SW 1271 (cell line): ENCODE measurements around the gene MAPK4.

Source experiments
- DNase-seq, 2 experiments: peaks; one replicate each; lab custom pipeline; 2025; lab: John Stamatoyannopoulos, UW

The MAPK4 gene

DNA sequence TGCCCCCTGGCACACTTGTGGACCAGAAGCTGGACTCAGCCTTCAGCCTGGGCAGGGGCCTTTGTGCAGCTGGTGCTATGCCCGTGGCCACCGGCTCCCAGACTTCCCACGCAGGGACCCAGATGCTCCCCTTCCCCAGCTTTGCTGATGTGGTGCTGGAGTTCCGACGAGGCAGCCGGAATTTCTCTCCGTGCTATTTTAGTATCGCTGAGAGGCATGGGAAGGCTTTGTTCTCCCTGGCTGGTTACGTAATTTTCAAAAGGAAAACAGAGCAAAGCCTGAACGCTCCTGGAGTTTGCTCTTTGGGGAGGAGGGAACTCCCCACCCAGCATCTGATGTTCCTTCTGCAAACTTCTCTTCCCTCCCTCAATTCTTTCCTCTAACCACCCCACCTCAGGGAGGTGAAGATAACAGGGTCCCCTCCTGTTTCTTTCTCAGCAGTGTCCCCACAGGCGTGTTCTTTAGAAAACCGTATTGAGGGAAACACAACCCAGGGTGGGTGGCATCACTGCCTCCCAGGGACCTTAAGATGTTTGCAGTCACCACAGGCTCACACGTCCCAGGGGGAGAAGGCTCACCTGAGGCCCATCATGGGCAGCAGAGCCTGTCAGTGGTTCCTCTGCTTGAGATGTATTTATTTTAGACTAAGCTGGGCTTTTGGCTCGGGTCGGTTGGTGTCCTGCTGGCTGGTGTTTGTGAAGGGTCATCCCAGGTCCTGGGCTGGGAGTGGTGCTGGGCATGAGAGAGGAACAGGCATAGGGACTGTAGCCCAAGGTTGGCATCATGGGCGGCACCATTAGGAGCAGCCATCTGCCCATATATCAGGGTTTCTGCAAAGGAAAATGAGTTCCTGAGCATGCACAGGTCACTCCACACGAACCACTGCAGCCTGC, 95.0 kb downstream of the MAPK4 start:
- DNase-seq, result no peak

DNA sequence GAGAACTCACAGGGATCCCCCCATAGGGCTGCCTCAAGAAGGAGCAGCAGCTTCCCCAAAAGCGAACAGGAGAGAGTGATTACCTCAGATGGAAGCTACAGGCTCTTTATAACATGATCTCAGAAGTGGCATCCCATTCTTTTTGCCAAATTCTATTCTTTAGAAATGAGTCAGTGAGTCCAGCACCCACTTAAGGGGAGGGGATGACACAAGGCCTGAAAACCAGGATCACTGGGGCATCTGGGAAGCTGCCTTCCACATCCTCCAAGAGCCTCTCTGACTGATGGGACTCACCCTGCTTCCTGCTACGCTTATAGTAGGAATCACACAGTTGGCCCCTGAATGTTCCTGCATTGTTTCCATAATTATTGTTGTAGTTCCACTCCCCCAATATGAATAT, 96.5 kb downstream of the MAPK4 start:
- no peak for DNase-seq

DNA sequence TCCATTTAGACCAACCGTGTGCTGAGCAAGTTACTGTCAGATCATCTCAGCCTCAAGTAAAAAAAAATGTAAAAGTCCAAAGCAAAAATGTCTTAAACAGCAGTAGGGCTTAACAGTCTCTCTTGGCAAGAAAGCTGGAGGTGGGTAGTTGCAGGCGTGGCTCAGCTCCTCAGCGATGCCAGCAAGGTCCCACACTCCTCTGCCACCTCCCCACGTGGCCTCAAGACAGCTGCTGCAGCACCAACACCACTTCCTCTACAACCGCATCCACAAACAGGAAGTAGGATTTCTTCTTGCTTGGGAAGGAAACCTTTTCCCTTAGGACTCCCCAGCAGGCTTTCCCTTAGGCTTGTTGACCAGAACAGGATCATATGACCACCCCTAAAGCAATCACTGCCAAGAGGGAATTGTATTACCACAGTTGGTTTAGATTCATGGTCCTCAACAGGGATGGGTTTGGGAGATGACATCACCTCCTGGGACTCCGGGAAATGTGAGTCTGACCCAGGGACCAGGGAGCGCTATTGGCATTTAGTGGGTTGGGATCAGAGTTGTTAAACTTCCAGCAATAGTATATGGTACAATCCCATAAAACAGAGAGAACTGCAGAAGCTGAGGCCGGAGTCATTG, 97.1 kb downstream of the MAPK4 start:
- no peak for DNase-seq

DNA sequence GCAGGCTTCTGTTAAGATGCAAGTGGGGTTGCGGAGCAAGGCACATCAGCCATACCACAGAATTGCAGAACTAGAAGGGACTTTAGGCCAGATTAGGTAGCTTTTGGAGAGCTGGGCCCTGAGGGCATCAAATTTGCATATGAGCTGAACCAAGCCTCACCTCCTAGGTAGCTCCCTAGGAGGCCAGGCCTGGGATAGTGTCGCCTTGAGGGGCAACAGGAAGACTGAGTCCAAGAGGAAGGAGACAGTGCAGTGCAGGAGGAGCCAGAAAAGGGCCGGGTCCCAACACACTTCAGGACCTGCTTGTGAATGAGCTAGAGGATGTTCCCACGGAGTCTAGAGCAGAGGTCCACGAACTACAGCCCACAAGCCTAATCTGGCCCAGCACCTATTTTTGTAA, 98.7 kb downstream of the MAPK4 start:
- DNase-seq, result no peak

DNA sequence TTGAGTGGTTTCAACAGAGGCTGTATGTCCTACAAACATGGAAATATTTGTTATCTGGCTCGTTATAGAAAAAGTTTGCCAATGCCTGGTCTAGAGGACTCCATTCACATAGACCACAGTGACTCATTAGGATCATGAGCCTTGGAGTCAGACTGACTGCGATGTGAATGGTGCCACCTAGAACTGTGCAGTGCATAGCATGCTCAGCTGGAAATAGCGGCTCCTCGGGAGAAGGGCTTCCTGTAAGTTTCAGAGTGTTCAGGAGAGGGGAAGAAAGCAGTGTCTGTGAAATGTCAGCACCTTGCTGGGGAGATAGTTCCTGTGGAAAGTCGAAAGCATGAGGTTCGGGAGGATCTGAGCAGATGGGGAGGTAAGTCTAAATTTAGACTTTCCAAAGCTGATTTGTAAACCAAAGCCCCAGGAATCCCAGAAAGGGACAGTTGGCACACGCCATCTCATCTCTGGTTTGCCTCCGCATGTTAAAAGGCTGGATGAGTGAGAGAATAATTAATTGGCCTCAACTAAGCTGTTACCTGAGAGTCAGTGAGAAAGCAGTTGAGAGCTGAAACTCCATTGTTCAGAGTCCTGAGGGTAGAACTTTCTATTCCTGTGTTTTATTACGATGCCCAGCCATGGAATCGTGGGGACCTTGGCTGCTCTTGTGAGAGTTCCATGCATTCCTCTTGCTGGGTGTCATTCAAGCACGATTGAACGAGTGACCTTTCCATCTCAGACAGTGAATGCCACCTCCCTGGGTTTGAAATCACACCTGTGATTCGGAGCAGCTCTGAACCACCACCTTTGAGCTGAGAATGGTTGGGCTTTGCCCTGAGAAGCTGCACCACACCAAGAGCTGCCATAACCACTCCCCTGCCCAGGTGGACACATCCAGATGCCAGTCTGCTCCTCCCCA, 99.5 kb downstream of the MAPK4 start:
- no peak for DNase-seq

DNA sequence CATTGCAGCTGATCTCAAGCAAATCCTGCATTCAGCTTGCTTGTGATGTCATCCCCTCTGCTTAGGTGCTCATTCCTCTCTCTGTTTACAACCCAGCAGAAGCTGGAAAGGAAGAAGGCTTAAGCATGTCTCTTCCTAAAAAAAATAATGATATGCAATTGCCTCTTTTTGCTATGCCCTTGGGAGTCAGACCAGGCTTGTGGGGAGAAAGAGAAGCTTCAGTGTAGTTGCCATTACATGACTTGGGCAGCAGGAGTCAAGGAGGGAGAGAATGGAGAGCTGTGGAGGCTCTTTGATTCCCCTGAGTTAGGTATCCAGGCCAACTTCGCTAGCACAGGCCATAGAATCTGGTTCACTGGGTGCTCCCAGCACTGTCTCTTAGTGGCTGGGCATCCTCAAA, 101.1 kb downstream of the MAPK4 start:
- no peak for DNase-seq

DNA sequence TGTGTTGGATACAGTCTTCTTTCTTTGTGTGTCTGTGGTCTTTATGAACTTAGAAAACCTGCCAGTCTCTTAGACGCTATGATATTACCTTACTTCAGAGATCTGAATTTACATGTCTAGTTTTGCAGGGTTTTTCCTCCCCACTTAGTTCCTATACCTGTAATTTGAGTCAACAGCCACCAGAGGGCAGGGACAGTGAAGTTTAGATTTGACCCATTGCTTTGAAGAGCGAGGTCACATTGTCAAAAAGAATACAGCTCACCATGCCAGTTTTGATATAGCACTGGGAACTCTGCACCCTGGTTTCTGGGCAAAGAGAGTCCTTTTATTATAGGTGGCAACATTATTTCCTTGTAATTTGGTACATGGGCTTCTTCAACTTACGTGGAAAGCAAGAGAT, 102.3 kb downstream of the MAPK4 start:
- DNase-seq, result no peak

DNA sequence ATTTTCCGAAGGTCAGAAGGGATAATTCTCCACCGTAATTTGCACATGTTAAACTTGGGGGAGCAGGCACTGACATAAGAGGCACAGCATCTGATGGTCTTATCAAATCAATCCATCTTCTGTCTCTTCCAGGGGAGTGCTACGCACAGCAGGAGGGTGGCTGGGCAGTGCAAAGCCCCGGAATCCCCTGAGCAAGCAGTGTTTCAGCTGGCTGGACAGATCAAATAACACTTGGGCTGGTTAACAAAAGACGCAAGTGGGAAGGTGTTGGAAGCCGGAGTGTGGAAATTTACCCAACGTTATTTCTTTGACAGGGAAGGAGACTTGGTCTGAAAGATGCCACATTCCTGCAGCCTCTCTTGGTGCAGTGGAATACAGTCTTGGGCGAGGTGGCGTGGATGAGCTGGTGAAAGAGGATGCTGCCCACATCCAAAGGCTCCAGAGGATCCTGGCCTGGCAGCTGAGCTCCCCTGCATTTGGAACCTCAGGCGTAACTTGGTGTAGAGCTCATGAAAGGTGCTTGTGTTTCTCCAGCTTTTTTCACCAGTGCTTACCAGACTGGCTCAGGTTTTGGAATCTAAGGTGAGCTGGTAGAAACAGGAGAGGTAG, 103.0 kb downstream of the MAPK4 start:
- no peak for DNase-seq

DNA sequence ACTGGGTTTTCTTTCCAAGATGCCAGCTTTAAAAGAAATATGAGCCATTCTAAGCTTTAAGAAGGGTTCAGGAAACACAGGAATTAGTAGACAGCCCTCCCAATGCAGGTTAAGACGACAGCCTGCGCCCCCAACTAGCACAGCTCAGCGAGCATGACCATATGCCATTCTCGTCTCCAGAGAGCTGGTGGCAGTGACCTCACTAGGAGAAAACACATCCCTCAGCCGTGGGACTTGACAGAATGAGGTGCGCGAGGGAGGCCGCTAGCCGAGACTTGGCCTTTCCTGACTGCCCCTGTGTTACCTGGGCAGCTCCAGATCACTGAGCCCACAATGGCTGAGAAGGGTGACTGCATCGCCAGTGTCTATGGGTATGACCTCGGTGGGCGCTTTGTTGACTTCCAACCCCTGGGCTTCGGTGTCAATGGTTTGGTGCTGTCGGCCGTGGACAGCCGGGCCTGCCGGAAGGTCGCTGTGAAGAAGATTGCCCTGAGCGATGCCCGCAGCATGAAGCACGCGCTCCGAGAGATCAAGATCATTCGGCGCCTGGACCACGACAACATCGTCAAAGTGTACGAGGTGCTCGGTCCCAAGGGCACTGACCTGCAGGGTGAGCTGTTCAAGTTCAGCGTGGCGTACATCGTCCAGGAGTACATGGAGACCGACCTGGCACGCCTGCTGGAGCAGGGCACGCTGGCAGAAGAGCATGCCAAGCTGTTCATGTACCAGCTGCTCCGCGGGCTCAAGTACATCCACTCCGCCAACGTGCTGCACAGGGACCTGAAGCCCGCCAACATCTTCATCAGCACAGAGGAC, 103.9 kb downstream of the MAPK4 start:
- DNase-seq, result no peak

DNA sequence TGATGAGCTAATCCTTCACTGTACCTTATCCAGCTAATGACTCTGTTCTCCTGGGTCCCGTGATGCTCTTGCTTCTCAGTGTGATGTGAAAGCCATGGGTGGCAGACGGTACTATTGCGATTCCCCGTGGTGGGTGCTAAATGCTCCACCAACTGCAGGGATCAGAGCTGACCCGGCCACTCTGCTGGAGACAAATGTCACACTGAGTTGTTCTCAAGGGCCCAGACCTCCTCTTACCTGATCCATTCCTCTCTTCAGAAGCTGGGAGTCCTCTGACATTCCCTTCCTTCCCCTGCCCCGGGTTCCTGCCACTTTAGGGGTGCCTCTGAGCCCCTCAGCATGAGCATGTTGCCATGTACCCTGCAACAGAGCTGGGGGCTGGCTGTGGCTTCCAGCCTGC, 105.1 kb downstream of the MAPK4 start:
- DNase-seq, result no peak

DNA sequence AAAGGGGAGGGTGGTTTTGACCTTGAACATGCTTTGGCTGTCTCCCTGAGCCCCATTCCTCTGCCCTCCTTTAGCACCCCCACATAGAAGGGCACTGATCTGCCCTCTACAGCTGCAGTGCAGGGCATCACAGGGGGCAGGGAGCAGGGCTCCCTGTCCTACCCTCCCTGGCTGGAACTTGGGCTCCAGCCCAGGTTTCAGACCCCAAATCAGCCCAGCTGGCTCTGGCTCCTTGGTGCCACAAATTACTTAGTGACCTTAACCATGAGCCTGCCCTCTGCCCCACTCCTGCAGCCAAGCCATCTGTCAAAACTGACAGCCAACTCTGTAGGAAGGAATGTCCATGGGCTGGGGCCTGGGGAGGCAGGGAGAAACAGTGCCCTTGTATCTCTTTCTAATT, 105.6 kb downstream of the MAPK4 start:
- DNase-seq, result no peak

DNA sequence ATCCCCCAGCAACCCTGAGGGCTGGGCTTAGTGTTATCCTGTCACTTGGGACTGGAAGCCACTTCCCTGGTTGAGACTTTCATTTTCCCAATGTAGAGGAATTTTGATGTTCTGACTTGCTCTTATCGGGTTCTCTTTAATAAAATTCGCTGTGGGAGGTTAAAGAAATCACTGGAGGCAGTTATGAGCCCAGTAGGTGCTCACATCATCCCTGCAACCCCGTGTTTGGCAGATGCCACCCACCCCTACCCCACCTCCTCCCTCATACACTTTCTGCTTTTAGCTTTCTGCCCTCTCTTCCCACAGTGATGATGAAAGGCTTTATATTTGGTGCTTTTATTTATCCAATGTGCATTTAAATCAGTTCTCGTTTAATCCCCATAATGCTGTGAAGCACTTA, 106.6 kb downstream of the MAPK4 start:
- DNase-seq, result no peak

DNA sequence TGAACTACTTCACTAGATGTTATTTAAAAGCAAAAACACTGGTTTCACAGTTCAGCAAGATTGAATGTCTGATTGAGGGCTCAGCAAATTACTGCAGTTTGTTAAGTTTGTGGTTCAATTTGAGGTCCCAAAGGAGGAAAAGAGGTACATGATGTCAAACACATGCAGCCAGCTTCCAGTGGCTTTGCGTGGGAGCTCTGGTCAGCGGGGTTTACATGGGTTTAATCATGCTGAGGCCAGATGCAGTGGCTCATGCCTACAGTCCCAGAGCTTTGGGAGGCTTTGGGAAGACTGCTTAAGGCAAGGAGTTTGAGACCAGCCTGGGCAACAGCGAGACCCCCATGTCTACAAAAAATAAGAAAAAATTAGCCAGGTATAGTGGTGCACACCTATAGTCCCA, 111.5 kb downstream of the MAPK4 start:
- DNase-seq, result no peak

DNA sequence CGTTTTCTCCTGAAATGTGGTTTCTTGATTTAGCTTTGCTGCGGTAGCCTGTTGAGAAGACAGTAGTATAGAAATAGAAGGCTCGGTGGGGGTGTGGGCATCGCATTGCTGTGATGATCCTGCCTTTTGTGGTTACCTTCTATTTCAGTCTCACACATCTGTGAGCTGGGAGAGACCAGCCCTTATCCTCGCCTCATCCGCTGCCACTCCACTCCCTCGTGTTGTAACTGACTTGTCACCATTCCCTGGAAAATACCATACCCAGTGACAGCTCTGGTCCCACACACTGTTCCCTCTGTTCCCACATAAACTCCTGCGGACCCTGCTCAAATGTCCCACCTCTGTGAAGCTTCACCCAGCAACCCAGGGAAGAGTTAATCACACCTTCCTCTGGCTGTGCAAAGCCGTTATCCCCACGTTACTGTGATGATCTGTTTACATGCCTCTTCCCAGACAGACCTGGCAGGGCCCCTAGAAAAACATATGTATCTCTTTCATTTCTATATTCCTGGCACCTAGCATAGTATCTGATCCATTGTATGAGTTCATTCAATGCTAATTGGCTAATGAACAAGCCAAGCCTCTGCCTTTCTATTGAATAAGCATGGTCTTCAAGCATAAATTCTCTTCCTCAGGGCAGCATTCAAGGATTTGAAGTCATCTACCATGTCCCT, 114.6 kb downstream of the MAPK4 start:
- DNase-seq, result no peak

DNA sequence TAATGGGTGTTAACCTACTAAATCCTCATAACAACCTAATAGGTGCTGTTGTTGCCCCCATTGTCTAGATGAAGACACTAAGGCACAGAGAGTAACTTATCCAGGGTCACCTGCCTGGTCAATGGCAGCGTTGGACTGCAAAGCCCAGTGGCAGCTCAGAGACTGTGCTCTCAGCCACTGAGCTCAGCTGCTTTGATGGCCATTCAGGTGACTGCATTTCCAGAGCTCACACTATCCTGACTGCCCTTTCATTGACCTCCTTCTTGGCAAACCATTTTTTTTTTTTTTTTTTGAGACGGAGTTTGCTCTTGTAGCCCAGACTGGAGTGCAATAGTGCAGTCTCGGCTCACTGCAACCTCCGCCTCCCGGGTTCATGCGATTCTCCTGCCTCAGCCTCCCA, 115.2 kb downstream of the MAPK4 start:
- no peak for DNase-seq

DNA sequence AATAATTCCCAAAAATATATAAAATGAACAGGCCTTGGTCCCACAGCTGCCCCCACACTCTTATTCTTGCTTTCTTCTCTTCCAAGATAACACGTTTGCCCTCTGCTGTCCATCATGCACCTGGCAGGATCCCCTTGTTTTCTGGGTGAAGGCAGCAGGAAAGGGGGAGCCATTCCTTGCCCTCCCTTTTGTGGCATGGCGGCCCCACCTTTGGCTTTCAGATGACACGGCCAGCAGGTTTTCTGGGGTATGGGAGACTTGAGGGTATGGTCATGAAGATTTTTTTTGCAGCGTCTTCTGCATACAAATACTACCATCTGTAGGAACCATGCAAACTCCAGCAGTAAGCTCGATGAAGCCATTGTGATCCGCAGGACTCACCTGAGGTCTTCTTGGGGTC, 118.8 kb downstream of the MAPK4 start:
- no peak for DNase-seq

DNA sequence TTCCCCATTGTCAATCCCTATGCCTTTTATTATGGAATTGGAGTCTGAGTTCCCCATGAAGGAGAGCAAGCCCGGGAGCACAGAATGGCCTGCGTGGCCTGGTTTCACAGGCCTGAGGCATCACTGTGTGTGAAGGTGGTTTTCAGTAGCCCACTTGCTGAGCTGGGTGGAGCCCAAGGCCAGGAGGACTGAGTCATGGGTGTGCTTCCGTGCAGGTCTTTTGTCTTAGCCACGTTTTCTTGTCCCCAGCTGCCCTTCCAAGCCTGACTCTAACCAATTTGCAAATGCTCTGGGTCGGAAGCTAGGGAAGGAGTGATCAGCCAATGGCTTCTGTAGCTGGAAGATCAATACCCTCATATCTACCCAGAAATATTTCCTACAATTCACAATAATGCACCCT, 119.2 kb downstream of the MAPK4 start:
- DNase-seq, result no peak

DNA sequence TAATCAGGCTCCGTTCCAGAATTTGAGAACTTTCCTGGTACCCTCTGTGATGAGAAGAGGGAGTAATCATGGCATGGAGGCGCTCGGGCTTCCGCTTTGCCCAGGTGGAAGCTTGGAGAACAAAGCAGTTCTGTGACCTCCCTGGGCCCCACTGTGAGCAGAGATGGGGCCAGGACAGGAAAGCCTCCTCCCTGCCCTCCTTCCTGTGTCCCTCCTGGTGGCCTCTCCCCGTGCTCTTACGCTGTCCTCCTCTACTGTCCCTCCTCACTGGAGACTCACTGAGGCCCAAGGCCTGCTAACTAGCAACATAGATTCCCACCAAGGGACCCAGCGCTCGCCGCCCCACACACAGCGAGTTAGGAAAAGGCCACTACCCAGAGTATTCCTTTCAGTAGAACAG, 119.8 kb downstream of the MAPK4 start:
- DNase-seq, result no peak

DNA sequence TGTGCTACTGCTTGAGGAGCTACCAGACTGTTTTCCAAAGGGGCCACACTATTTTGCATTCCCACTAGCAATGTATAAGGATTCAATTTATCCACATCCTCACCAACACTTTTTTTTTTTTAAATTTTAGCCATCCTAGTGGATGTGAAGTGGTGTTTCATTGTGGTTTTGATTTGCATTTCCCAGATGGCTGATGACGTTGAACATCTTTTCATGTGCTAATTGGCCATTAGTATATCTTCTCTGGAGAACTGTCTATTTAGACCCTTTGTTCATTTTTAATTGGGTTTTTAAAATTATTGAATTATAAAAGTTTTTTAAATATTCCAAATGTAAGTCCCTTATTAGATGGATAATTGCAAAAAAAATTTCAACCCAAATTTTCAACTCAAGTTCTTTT, 121.1 kb downstream of the MAPK4 start:
- no peak for DNase-seq

DNA sequence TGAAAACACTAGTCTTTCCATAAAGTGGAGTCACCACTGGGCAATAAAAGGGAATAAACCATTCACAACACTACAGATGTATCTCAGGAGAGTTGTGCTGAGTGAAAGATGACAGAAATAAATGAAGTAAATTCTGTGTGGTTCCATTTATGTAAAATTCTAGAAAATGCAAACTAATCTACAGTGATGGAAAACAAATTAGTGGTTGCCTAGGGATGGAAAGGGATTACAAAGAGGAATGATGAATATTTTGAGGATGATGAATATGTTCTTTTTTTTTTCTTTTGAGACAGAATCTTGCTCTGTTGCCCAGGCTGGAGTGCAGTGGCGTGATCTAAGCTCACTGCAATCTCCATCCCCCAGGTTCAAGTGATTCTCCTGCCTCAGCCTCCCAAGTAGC, 123.0 kb downstream of the MAPK4 start:
- DNase-seq, result no peak

DNA sequence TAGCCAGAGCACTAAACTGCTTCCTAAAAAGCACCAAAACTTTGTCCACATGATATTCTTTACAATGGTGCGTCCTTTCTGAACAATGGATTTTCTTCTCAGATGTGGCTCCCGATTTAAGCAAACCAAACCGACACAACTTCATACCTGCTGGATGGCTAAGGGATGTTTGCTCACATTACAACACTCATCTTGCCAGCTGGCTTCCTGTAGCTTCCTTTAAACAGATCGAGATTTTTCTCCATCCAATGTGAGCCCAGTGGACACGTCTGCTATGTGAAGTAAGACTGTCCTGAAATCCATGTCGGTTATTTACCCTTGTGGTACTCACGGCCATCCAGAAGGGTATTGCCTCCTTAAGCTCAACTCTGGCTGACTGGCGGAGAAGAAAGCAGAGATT, 126.5 kb downstream of the MAPK4 start:
- DNase-seq, result no peak
